HepG2 (cell line): ENCODE data around the gene SYNPR.

Source experiments
- CTCF ChIP-seq: sonication (generic); formaldehyde crosslinking; IDR thresholded peaks from 2 replicates; pipeline ENCODE4 v1.5.0; 2020; ENCODE audit warnings: mild to moderate bottlenecking, missing genetic modification reagents, moderate library complexity
- ZNF780A ChIP-seq: sonication (generic); formaldehyde crosslinking; IDR thresholded peaks from 2 replicates; pipeline ENCODE4 v1.8.0; 2022; ENCODE audit warnings: mild to moderate bottlenecking, missing genetic modification reagents, moderate library complexity

GRCh38 chr3:63414607-63415006 lies 136.5 kb downstream of the SYNPR start:
- no peak for TF ChIP-seq ZNF780A
- TF ChIP-seq CTCF (CRISPR knock-in tag): no peak
